ENCODE results near the gene RALB.
"Not testable (repeated sequence)": the region's sequence is repeated elsewhere in the genome, so short reads cannot be mapped to it uniquely, and the experiment has no call there.

Gene RALB

DNA sequence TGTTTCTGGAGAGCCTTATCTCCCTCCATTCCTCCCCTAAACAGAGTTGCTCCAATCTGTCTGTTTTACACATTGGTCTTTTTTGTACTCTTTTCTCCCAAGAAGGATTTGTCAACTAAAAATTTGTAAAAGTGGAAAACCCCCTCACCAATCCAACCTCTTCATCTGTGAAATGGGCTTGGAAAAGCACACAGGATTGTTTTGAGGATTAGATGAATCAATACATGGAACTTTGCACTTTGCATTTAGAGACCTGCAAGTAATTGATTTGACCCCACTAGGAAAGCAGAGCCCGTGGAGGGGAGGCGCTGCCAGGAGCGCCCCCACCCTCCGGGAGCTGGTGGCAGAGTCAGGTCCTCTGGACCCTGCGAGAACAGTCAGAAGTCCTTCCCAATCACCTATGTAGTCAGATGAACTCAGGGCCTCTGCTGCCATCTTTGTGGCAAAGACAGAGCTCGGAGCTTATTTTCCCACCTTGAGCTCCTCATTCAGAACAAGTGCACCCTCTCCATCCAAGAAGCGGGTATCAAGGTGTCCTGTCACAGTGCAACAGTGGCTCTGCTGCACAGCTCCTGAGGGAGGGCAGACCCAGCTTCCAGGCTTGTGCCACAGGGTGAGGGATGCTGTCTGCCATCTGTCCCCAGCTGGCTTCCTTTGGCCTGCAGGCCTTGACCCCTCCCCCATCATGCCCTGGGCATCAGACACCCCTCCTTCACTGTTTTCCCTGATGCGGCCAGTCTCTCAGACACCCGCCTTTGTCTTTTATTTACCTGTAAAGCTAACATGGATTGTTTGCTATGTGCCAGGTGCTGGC lies 27.7 kb upstream of the RALB start:
- no peak for DNase-seq (ENCODE audit: low read depth)

DNA sequence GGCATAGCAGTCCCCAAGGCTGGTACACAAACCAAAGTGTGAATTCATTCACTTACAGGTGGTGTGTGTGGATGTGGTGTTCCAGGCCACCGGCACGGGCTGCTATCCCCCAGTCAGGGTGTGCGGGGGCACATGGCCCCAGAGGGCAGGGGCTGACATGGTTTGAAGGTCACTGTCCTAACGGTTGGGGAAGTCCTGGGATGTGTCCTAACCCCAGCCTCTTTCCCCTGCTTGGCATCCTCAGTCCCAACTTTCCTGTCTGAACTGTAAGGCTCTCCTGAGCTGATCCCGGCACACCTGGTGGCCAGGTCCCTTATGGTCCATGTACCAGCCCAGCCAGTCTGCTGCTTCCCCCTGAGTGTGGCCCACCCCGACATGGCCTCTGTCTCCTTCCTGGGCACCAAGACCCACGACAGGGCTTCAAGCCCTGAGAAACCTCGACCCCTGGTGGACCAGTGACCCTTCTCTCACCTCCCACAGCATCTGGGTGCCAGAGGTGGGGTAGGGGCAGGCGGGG lies 27.0 kb upstream of the RALB start:
- no peak for DNase-seq (ENCODE audit: low read depth)

DNA sequence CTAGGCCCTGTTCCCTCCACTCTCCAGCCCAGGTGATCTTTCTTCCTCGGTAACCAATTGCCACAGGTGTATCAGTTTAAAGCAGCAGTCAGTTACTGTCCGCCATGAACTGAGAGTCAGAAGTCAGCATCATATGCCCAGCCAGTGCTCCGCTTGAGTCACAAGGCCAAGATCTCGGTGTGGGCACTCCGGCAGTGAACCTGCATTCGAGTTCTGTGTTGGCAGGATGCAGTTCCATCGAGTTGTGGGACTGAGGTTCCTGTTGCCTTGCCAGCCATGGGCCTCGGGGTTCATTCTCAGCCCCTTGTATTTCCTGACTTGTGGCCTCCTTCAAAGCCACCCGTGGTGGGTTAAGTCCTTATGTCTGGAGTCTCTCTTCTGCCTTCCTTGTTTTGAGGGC lies 26.3 kb upstream of the RALB start:
- DNase-seq (ENCODE audit: low read depth): no peak

DNA sequence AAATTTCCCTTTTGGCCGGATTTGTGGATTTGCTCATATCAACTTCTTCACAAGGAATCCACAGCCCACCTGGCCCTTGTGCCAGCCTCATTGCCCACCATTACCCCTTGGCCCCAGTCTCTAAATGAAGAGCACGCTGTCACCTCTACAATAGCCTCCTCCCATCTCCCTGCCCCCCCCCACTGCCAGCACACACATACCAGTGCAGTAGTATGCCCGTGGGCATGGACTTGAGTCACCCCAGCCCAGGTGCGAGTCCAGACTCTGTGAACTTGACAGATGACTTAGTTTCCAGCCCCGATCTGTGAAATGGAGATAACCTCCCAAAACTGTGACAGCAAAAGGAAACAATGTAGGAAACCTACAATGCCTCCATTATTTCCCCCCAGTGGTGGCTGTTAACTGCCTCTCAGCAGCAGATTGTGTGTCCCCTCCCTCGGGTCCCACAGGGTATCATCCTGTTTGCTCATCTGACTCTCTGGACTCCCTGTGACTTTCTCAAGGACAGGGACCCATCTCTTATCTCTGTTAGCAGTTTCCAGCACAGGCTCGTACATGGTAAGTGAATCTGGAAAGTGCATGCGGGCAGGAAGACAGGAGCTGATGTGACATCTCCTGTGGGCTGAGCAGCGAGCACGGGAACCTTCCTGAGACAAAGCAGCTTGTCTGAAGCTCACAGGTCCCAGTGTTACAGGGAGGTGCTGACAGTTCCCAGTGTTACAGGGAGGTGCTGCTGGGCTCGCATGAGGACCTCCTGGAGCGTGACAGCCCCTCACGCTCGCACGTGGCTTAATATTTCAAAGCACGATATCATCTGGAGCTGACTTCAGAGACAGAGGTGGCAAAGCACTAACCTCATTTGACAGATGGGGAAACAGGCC lies 25.3 kb upstream of the RALB start:
- DNase-seq (ENCODE audit: low read depth): no peak

DNA sequence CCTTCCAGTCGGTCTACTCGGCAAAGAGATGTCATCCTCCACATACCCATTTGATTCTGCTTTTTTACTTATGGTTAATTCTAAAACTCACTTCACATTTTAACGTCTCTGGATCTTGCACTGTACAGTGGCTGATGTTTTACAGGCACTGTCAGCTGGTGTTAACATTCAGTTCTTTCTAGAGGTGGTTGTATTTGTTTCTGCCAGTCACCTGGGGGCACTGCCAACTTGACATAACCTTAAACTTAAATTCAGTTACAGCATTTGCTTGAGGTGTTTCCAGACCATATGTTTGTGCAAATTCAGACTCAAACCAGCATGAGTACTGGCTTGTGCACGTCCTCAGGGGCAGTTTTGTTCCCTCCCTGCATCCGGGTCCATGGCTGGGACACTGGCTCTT lies 24.1 kb upstream of the RALB start:
- no peak for DNase-seq (ENCODE audit: low read depth)

DNA sequence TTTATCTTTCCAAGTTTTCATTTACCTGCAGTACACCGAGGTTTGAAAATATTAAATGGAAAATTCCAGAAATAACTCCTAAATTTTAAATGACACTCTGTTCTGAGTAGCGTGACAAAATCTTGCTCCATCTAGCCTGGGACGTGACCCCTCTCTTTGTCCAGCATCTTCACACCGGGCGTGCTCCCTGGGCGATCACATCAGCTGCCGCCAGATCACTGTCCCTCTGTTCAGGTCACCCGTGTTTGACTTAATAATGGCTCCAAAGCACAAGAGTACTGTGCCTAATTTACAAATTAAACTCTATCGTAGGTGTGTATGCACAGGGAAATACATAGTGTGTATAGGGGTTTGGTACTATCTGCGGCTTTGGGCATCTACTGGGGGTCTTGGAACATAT lies 23.3 kb upstream of the RALB start:
- no peak for DNase-seq (ENCODE audit: low read depth)

DNA sequence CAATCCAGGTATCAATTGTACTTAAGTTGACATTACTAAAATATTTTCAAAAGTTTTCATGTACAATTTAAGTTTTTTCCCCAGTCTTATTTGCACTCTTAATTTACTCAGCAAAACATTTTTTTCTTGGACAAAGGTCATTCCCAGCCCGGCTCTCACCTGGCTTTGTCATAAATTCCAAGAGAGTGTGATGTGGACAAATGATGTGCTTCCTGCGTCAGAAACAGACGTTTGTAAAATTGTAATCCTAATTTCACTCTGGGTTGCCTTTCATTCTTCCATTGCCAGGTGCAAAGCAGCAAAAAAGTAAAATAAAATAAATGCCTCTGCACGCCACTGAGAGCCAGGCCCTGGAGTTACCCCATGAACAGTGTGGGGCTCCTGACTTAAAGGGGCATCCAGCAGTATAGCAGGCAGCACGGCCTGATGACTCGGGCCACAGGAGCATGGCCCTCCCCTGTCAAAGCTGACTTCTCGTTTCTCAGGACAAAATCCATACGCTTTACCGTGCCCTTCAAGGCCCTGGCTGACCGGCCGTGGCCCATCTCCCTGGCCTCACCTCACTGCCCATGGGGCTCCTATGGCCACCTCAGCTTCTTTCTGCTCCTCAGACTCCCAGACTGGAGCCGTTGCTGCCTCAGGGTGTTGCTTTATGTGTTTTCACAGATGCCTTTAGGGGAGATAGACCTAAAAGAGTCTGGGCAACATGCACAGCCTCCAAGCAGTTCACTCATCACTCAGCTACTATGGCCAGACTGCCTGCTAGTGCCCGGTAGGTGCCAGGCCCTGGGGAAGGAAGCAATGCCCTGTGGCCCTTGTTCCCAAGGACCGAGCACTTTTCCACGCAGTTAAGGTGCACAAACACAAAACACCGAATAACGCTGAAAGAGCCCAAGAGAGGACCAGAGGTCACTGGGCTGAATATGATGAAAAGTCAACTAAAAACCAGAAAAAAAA lies 21.9 kb upstream of the RALB start:
- no peak for DNase-seq (ENCODE audit: low read depth)

DNA sequence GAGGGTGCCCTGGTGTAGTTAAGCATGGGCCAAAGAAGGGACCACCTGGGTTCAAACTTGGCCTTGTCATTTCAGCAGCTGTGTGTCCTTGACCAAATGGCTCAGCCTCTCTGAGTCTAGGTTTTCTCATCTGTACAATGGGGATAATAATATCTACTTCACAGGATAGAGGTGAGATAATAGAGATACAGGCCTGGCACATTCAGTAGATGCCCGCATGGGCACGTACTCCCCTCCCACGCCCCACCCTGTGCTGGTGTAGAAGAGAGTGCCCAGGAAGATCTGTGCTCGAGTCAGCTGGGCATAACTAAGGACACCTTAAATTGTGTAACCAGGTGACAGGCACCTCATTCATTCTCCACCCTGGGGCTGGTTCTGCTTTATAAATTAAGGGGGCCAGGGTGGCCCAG lies 21.1 kb upstream of the RALB start:
- peak; percentile 27 for DNase-seq (ENCODE audit: low read depth)

DNA sequence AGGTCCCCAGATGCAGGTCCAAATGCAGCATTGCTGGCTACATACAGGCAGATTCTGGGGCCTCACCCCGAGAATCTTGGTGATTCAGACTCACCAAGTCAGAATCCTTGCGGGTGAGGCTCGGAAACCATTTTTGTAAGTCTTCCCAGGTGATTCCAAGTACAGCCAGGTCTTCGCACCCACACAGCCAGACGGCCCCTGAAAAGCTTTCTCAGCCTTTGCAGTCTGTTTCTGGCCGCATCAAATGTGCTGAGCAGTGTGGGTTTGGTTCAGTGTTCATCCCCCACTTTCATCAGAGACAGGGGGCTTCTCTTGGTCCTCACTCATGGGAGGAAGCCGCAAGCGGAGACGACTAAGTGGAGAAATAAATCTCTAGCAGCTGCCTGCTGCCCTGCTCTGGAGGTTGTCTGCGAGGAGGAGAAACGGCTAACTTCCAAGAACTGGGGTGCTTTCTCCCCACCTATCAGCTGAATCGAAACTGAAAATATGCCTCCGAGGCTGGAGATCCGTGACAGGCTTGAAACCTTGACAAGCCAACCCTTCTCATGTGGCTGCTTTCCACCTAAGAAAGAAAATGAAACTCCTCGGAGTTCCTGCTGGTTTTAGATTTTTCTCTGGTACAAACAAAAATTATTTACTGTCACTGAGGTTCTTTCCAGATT lies 20.5 kb upstream of the RALB start:
- peak; percentile 70 for DNase-seq (ENCODE audit: low read depth)

DNA sequence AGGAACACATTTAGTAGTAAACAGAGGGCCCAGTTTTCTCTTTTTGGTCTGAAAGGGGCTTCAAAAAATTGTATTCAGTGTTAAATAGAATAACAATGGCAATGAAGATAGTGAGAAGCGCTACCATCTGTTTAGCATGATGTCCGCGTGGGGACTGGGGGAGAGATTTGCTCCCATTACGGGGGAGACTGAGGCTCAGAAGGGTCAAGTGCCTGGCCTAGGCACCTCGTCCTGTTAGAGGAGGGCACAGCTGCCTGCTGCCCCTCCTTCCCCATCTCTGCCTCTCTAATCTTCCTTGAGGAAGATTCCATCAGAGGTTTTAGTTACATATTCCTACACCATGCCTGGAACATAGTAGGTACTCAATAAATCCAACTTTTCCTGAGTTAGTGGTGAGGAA lies 19.4 kb upstream of the RALB start:
- DNase-seq (ENCODE audit: low read depth): no peak

DNA sequence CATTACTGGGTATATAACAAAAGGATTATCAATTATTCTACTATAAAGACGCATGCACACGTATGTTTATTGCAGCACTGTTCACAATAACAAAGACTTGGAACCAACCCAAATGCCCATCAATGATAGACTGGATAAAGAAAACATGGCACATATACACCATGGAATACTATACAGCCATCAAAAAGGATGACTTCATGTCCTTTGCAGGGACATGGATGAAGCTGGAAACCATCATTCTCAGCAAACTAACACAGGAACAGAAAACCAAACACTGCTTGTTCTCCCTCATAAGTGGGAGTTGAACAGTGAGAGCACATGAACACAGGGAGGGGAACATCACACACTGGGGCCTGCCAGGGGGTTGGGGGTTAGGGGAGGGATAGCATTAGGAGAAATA lies 17.5 kb upstream of the RALB start:
- DNase-seq (ENCODE audit: low read depth): not testable (repeated sequence)

DNA sequence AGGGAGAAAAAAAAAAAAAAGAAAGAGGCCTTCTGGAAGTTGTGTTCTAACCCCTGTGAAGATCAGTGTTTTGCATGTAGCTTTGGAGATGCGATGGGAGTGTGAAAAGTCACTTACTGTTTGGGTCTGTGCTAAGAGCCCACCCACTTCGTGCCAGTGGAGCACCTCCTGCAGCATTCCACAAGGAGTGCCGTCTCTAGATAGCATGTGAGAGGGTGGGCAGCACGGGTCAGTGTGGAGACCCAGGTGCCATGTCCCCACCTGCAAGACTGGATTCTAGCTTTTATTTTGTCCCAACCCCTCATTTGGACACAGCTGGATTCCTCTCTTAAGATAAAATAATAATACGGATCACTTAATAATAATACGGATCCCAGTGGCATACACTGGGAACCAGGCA lies 17.0 kb upstream of the RALB start:
- DNase-seq (ENCODE audit: low read depth): no peak

DNA sequence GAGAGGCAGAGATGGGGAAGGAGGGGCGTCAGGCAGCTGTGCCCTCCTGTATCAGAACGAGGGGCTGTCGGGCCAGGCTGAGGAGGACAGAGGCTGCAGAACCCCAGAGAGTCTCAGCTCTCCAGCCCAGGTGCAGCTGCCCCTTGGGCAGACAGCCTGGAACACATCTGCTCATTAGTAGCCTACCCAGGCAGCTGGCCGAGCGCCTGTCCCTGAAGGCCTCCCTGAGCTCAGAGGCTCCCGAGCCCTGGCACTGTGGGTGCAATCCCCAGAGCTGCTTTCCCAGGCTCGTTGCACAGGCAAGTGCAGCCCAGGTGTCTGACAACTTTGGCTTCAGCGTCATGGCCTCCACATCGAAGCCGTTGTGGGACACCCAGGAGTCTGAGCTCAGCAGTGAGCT lies 16.3 kb upstream of the RALB start:
- no peak for DNase-seq (ENCODE audit: low read depth)

DNA sequence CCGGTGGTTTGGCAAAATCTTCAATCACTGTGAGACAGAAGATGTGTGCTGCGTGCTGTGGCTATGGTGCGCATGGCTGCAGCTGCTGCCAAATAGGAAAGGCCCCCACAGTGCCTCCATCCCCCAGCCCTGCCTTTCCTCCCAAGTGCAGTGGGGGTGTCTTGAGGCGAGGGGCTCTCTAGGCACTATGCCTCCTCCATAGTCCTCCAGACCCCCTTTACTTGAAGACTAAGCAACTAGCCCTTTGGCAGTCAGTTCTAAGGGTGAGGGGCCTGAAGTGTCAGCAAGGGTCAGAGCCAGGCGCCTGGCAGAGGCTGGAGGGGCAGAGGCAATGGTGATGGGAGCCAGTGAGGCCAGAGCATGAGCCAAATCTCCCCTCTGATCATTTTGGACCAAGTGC lies 15.9 kb upstream of the RALB start:
- no peak for DNase-seq (ENCODE audit: low read depth)

DNA sequence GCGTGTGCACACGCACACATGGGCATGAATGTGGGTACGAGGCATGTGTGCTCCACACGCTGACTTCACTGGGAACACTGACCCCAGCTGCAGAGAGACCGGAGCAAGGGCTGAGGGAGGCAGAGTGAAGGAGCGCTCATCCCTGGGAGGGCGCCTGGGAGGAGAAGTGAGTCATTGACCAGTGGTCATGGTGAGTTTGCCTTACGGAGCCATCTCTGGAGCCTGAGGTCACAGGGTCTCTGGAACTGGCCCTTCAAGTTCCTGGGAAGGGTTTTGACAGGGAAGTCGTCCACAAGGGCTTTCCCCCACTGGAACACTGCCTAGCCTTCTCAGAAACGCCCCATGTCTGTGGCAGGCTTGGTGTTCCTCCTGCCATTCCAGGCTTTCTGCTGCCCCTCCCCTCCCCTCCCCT lies 15.2 kb upstream of the RALB start:
- no peak for DNase-seq (ENCODE audit: low read depth)

DNA sequence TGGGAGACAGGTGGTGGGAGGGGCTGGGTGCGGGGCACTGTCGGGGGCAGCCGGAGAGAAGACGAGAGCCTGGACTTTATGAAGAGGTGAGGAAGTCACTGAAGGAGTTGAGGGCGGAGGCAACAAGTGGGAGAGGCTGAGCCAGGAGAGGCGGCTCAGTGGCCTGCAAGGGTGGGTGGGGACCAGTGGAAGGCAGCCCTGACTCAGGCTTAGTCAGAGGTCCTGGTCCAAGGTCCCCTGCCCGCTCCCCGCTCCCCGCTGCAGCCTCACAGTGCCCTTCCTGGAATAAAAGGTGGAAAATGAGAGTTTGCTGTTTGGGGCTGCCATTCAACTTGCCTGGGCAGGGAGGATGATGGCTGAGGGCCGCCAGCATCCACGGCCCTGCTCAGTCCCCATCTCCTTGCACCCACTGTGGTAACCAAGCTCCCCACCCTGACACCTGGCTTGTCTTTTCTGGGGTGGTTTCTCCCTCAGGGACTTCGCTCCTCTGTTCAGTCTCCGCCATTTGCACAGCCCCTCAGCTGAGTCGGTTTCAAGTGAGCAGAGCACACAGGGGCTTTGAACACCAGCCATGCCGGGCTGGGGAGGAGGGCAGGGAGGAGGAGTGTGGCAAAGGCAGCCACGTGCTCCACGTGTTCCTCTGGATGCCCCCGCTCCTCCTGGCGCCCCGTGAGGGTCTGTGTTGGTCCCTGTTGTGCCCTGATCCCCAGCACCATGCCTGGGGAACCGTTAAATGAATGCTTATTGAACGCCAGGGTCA lies 13.7 kb upstream of the RALB start:
- DNase-seq (ENCODE audit: low read depth): no peak

DNA sequence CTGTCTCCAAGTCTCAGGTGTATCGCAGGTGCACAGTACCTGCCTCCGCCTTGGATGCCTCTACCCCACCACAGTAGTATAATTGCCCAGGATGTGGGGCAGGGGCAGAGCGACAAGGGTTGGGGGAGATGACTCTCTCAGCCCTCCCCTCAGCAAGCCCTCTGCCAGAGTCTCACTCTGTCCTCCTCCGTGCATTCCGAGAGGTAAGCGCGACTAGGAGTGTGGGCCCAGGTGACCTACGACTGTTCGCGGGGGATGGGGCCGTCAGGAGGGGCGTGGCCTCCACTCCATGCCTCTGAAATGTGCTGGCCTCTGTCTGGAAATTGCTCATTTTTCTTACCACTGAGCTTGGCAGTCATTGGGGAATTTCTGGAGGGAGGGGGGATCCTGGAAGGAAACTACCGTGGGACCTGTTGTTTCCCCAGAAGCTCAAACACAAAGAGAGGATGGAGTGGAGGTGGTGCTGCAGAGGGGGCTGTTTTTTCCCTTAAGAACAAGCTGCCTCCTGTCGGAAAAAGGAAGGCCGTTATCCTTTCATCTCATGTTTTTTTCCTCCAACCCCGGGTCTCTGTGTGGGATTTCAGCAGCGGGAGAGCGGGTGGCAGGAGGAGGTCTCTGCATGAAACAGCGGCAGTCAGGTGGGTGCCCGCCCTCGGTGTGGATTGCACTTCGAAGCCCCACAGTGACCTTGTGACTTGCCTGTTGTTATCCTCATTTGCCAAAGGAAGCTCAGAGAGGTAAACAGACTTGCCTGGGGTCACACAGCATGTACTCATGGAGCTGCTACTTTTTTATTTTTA lies 13.0 kb upstream of the RALB start:
- DNase-seq (ENCODE audit: low read depth): no peak

DNA sequence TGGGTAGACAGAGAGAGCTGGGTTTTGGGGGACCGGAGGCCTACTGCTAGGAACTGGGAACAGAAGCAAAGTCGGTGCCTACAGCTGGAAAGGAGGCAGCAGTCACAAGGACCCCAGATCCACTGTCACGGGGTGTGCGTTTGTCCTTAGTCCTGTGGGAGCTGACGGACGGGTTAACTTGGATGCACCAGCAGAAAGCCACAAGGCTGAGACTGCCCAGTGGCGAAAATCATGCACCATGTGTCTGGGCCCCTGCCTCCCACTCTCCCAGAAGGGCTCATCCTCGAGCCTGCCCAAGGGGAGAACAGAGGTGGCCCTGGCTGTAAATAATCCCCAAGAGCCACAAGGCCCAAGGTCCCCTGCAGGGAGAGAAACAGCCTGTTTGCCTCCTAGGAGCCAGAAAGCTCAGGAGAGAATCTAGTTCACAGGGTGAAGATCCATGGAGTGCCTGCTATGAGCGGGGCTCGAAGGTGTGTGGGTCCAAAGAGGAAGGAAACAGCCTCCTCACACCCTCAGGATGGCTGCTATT lies 11.7 kb upstream of the RALB start:
- no peak for DNase-seq (ENCODE audit: low read depth)

DNA sequence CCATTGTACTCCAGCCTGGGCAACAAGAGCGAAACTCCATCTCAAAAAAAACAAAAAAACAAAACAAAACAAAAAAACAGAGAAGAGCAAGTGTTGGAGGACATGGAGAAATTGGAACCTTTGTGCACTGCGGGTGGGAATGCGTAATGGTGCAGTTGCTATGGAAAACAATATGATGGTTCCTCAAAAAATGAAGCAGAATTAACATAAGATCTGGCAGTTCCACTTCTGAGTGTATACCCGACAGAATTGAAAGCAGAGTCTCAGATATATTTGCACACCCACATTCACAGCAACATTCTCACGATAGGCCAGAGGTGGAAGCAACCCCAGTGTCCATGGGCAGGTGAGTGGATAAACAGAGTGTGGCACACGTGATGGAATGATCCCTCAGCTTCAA lies 11.0 kb upstream of the RALB start:
- DNase-seq (ENCODE audit: low read depth): no peak

DNA sequence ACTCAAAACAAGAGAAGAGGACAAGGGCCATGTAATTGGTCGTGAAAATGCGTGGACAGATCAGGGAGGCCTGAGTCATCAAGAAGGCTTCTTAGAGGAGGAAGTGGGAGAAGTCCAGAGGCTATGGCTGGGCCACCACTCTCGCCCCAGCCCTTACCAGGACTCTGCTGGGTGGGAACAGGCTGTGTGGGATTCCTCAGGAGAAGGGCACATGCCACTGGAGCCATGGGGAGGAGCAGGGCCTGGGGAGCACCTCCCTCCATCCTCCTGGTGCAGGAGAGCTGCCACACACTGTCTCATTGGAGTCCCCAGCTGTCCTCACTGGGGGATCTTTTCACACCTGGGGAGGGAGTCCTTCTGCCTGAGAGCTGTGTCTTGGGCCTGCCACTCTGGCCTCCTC lies 9.4 kb upstream of the RALB start:
- no peak for DNase-seq (ENCODE audit: low read depth)
